HCT116 (cell line): Measurements from ENCODE around the gene CIRBP. TPM values are rescaled to one million over a fixed set of nuclear protein-coding genes. Genes with fewer than 3 reads are reported as not detected.

Experiments
- ATAC-seq: fragments of 200-7000 bp; cut with Tn5 transposase; 2 replicates; pipeline ENCODE4 v1.9.1; 2020; ENCODE audit warnings: mild to moderate bottlenecking, moderate library complexity
- BruUV-seq: library from RNA; stranded (reverse); fragments of 400-500 nt; replicated peaks from 2 replicates; lab custom pipeline; 2021; lab: Mats Ljungman, UMichigan
- CTCF ChIA-PET: fragments of 300-600 bp; sonication (Branson Sonifier 250); formaldehyde crosslinking; loops from one replicate; lab custom pipeline; 2021; ENCODE audit warnings: antibody characterized with exemption; lab: Charles Lee
- POLR2A ChIA-PET: fragments of 300-600, 350-600 bp; sonication (Branson Sonifier 250); formaldehyde crosslinking; loops from one replicate; lab custom pipeline; 2021; ENCODE audit warnings: antibody characterized with exemption; lab: Charles Lee
- RAD21 ChIA-PET, 2 experiments: fragments of 300-600 bp; sonication (Branson Sonifier 250); formaldehyde crosslinking; loops; one replicate each; lab custom pipeline; 2023; ENCODE audit warnings: low total read pairs in 2 of 2; ENCODE audit not compliant: uncharacterized antibody in 2 of 2, unreplicated experiment in 2 of 2, low non-redundant PET in 1 of 2; lab: Charles Lee
- DNase-seq: peaks from one replicate; pipeline ENCODE4 v3.0.0-alpha.2; 2010; ENCODE audit warnings: low read depth, low spot score
- H2AFZ ChIP-seq: fragments of 200-600 bp; shearing (Covaris generic), sonication (generic); 2 replicates; pipeline ENCODE4 v1.6.1; 2017; ENCODE audit warnings: low read depth, mixed run types, mixed read lengths, antibody characterized with exemption, low read length; ENCODE audit not compliant: poor library complexity, severe bottlenecking
- H3K27ac ChIP-seq: 2 replicates; pipeline ENCODE4 v1.5.1; 2012; ENCODE audit warnings: low read depth, low read length
- H3K27me3 ChIP-seq: fragments of 200-600 bp; sonication (generic); 2 replicates; pipeline ENCODE4 v1.6.1; 2016; ENCODE audit warnings: mixed run types, low read length, mixed read lengths; ENCODE audit not compliant: insufficient read depth
- H3K36me3 ChIP-seq, 2 experiments: fragments of 200-500 bp in 1 of 2; fragments of 200-600 bp in 1 of 2; sonication (Bioruptor generic) in 1 of 2; sonication (generic) in 1 of 2; 2 replicates each; pipeline versions ENCODE4 v1.5.1 to v1.6.1; 2014 to 2016; ENCODE audit warnings: low read length in 2 of 2, inconsistent platforms in 1 of 2, mixed read lengths in 1 of 2, mixed run types in 1 of 2; ENCODE audit not compliant: insufficient read depth in 2 of 2, control insufficient read depth in 1 of 2
- H3K4me1 ChIP-seq, 2 experiments: fragments of 200-600 bp in 1 of 2; sonication (generic) in 1 of 2; 2 replicates each; pipeline versions ENCODE4 v1.5.1 to v1.6.1; 2012 to 2017; ENCODE audit warnings: low read length in 2 of 2, inconsistent platforms in 1 of 2, mild to moderate bottlenecking in 1 of 2, mixed read lengths in 1 of 2, mixed run types in 1 of 2, moderate library complexity in 1 of 2; ENCODE audit not compliant: insufficient read depth in 2 of 2, control insufficient read depth in 1 of 2
- H3K4me2 ChIP-seq: fragments of 200-600 bp; sonication (generic); 2 replicates; pipeline ENCODE4 v1.6.1; 2017; ENCODE audit warnings: mixed run types, low read length, mixed read lengths
- H3K4me3 ChIP-seq, 2 experiments: fragments of 200-600 bp in 1 of 2; sonication (generic) in 1 of 2; replicated peaks in 1 of 2; 2 replicates each; pipeline ENCODE4 v1.5.1; 2011 to 2016; ENCODE audit warnings: low read length in 2 of 2, control low read depth in 1 of 2, low read depth in 1 of 2, mild to moderate bottlenecking in 1 of 2, mixed read lengths in 1 of 2, mixed run types in 1 of 2
- H3K79me2 ChIP-seq: fragments of 200-600 bp; sonication (generic); 2 replicates; pipeline ENCODE4 v1.6.1; 2017; ENCODE audit warnings: mild to moderate bottlenecking, mixed run types, low read length, moderate library complexity, mixed read lengths; ENCODE audit not compliant: insufficient read depth
- H3K9ac ChIP-seq: fragments of 200-600 bp; sonication (generic); 2 replicates; pipeline ENCODE4 v1.6.1; 2016; ENCODE audit warnings: low read length, mixed read lengths
- H3K9me2 ChIP-seq: fragments of 200-600 bp; sonication (generic), shearing (Covaris generic); 2 replicates; pipeline ENCODE4 v1.6.1; 2017; ENCODE audit warnings: mixed run types, mild to moderate bottlenecking, moderate library complexity; ENCODE audit not compliant: insufficient read depth
- H3K9me3 ChIP-seq, 2 experiments: fragments of 200-500 bp in 1 of 2; fragments of 200-600 bp in 1 of 2; sonication (Bioruptor generic) in 1 of 2; sonication (generic) in 1 of 2; 2 replicates each; pipeline ENCODE4 v1.6.1; 2014 to 2017; ENCODE audit warnings: low read length in 2 of 2, mixed read lengths in 2 of 2, inconsistent platforms in 1 of 2, low read depth in 1 of 2, mild to moderate bottlenecking in 1 of 2, mixed run types in 1 of 2, moderate library complexity in 1 of 2; ENCODE audit not compliant: control insufficient read depth in 1 of 2, insufficient read depth in 1 of 2
- H4K20me1 ChIP-seq: fragments of 200-600 bp; sonication (generic), shearing (Covaris generic); 2 replicates; pipeline ENCODE4 v1.6.1; 2017; ENCODE audit warnings: mixed run types, mild to moderate bottlenecking, moderate library complexity; ENCODE audit not compliant: insufficient read depth
- CBX3 ChIP-seq: IDR thresholded peaks from 2 replicates; pipeline ENCODE4 v1.6.1; 2012; ENCODE audit warnings: low read depth
- CEBPB ChIP-seq: IDR thresholded peaks from 2 replicates; pipeline ENCODE4 v1.6.1; 2012; ENCODE audit warnings: low read depth
- EGR1 ChIP-seq: IDR thresholded peaks from 2 replicates; pipeline ENCODE4 v1.6.1; 2012; ENCODE audit warnings: low read depth
- ELF1 ChIP-seq: IDR thresholded peaks from 2 replicates; pipeline ENCODE4 v1.6.1; 2012; ENCODE audit warnings: low read depth, borderline replicate concordance
- EZH2 ChIP-seq: fragments of 200-600 bp; sonication (generic); IDR thresholded peaks from 2 replicates; pipeline ENCODE4 v1.6.1; 2017; ENCODE audit warnings: antibody characterized with exemption, mixed run types
- EZH2phosphoT487 ChIP-seq: fragments of 200-600 bp; IDR thresholded peaks from 2 replicates; pipeline ENCODE4 v1.6.1; 2018; ENCODE audit warnings: antibody characterized with exemption, borderline replicate concordance
- FOSL1 ChIP-seq: IDR thresholded peaks from 2 replicates; pipeline ENCODE4 v1.6.1; 2012; ENCODE audit warnings: low read depth
- JUND ChIP-seq: IDR thresholded peaks from 2 replicates; pipeline ENCODE4 v1.6.1; 2012
- POLR2AphosphoS5 ChIP-seq: IDR thresholded peaks from 2 replicates; pipeline ENCODE4 v1.6.1; 2011; ENCODE audit warnings: mild to moderate bottlenecking, low read depth, low read length, moderate library complexity
- RAD21 ChIP-seq: IDR thresholded peaks from 2 replicates; pipeline ENCODE4 v1.6.1; 2012; ENCODE audit warnings: low read depth, mild to moderate bottlenecking
- SIN3A ChIP-seq: IDR thresholded peaks from 2 replicates; pipeline ENCODE4 v1.6.1; 2012; ENCODE audit warnings: low read depth
- SRF ChIP-seq: IDR thresholded peaks from 2 replicates; pipeline ENCODE4 v1.6.1; 2012; ENCODE audit warnings: low read depth
- TCF7L2 ChIP-seq: IDR thresholded peaks from 2 replicates; pipeline ENCODE4 v1.7.0; 2011; ENCODE audit warnings: borderline replicate concordance, inconsistent platforms; ENCODE audit not compliant: insufficient read depth, insufficient read length; ENCODE audit errors: extremely low read depth
- YY1 ChIP-seq: IDR thresholded peaks from 2 replicates; pipeline ENCODE4 v1.6.1; 2011; ENCODE audit warnings: low read length, low read depth, moderate library complexity, mild to moderate bottlenecking; ENCODE audit not compliant: insufficient replicate concordance; ENCODE audit errors: extremely low read depth
- ZNF274 ChIP-seq: fragments of 200-500 bp; sonication (Bioruptor generic); IDR thresholded peaks from 2 replicates; pipeline ENCODE4 v1.6.1; 2014; ENCODE audit warnings: mild to moderate bottlenecking, low read depth, low read length, inconsistent platforms
- intact Hi-C: fragments of 100-400 bp; cut with micrococcal nuclease; formaldehyde crosslinking; loops from 2 replicates; pipeline ENCODE4 v1.10.0; 2022
- total RNA-seq: library from RNA; stranded (reverse); gene quantifications from one replicate; pipeline ENCODE4 v1.2.1, GENCODE V29; 2021; ENCODE audit not compliant: unreplicated experiment
- TF ChIP-seq, protein P1 (sequence below), 3 experiments: fragments of 200-600 bp in 1 of 3; sonication (generic) in 1 of 3; IDR thresholded peaks in 2 of 3; conservative IDR thresholded peaks in 1 of 3; 2 replicates each; pipeline ENCODE4 v1.5.1; 2012 to 2017; ENCODE audit warnings: low read depth in 2 of 3, low read length in 2 of 3, antibody characterized with exemption in 1 of 3, borderline replicate concordance in 1 of 3, control low read depth in 1 of 3, mild to moderate bottlenecking in 1 of 3, mixed read lengths in 1 of 3, mixed run types in 1 of 3, moderate library complexity in 1 of 3; ENCODE audit not compliant: insufficient read depth in 1 of 3
- TF ChIP-seq, protein P2 (sequence below): IDR thresholded peaks from 2 replicates; pipeline ENCODE4 v1.6.1; 2012
- TF ChIP-seq, protein P3 (sequence below): IDR thresholded peaks from 2 replicates; pipeline ENCODE4 v1.6.1; 2012
- TF ChIP-seq, protein P4 (sequence below): IDR thresholded peaks from 2 replicates; pipeline ENCODE4 v1.6.1; 2011; ENCODE audit warnings: mild to moderate bottlenecking, low read length, moderate library complexity; ENCODE audit not compliant: insufficient replicate concordance; ENCODE audit errors: extremely low read depth

Gene CIRBP
- total RNA-seq, 1 experiment from 2014 or later: 276 TPM

DNA sequence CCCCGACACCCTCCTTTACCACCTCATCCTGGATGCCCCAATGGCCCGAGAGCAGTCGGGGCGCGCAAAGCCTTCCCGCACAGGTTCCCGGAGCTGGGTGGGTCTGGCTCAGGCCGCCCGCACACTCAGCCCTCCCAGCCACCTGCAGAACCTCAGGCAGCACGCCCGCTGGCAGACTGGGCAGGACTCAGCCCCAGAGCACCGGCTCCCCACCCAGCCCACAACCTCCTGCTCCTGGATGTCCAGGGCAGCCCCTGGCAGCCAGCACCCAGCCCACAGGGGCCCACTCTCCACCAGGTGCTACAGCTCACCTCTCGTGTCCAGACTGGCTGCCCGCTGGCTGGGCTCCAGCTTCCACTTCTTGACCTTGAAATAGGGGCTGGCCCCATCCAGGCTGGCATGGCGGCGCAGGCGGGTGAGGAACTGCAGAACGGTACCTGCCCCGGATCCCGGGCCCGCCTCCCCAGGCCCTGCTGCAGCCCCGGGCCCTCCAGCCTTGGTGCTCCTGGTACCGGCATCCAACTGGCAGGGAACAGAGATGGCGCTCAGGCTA is 35.9 kb upstream of the CIRBP start (continued):
- TF ChIP-seq, protein P1, sequence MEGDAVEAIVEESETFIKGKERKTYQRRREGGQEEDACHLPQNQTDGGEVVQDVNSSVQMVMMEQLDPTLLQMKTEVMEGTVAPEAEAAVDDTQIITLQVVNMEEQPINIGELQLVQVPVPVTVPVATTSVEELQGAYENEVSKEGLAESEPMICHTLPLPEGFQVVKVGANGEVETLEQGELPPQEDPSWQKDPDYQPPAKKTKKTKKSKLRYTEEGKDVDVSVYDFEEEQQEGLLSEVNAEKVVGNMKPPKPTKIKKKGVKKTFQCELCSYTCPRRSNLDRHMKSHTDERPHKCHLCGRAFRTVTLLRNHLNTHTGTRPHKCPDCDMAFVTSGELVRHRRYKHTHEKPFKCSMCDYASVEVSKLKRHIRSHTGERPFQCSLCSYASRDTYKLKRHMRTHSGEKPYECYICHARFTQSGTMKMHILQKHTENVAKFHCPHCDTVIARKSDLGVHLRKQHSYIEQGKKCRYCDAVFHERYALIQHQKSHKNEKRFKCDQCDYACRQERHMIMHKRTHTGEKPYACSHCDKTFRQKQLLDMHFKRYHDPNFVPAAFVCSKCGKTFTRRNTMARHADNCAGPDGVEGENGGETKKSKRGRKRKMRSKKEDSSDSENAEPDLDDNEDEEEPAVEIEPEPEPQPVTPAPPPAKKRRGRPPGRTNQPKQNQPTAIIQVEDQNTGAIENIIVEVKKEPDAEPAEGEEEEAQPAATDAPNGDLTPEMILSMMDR (IDR thresholded peaks at IDR 0.05 in 2 of 3, conservative IDR thresholded peaks at IDR 0.05 in 1 of 3; ENCODE audit: borderline replicate concordance in 1 of 3, insufficient read depth in 1 of 3, low read depth in 2 of 3, low read length in 2 of 3): no peak
- TF ChIP-seq EZH2phosphoT487: no peak
- no peak for TF ChIP-seq FOSL1
- TF ChIP-seq, protein P2, sequence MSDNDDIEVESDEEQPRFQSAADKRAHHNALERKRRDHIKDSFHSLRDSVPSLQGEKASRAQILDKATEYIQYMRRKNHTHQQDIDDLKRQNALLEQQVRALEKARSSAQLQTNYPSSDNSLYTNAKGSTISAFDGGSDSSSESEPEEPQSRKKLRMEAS: no peak
- no peak for TF ChIP-seq SIN3A
- no peak for TF ChIP-seq ELF1
- TF ChIP-seq YY1: no peak
- no peak for TF ChIP-seq CBX3
- no peak for TF ChIP-seq CEBPB

DNA sequence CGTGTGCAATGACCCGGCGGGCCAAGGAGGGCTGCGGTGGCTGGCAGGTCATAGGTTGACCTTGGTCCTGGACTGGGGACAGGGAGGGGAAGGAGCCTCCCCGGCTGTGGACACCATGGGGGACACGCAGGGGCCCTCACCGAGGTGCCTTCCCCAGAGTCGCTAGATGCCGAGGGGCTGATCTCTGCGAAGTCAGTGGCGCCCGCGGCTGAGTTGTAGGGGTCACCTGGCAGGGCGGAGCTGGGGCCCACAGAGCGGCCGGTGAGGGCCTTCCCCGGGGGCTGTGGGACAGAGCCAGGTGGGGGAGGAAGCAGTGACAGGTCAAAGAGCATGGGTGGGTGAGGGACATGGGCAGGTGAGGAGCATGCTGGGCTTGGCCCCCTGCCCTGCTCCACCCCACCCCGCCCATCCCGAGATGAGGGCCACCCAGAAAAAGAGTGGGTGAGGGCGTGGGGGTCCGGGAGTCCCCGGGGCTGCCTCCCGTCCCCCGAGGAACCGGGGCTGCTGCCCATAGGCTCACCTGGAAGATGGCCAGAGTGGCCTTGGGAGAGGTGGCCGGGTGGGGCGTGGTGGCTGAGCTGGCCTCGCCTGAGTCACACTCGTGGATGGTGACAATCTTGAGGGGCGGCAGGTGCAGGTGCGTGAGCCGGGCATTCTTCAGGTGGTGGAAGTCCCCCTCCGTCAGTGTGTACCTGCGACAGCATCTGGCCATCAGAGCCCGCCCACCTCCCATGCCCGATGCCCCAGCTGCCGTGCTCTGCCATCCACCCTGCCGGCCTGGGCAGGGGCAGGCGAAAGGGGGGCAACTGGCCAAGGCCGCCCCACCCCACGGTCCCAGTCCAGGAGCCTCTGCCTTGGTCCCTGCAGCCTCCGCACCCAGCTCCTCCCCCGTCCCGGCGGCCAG is 34.8 kb upstream of the CIRBP start:
- H3K4me2 ChIP-seq: no peak overlapping the region
- ChIA-PET POLR2A (no interaction called here), CTCF (no interaction called here), RAD21 (no interaction called here)
- no peaks in the 10 kb centered on the region for H3K27me3 ChIP-seq
- no peak overlapping the region for H3K4me3 ChIP-seq
- ATAC-seq (no peak), DNase-seq (no peak)
- no peaks in the 10 kb centered on the region for H3K9me2 ChIP-seq
- H3K4me1 ChIP-seq: peaks cover 18 to 42% of the 10 kb centered on the region in 2 experiments
- H4K20me1 ChIP-seq: no peaks in the 10 kb centered on the region
- H3K9ac ChIP-seq: no peak overlapping the region
- no peaks in the 10 kb centered on the region for H3K9me3 ChIP-seq
- peaks cover 3 to 16% of the 10 kb centered on the region in 2 experiments; a peak in 3 of 4 replicates for H3K36me3 ChIP-seq
- no peak overlapping the region for H2AFZ ChIP-seq
- TF ChIP-seq, protein P3, sequence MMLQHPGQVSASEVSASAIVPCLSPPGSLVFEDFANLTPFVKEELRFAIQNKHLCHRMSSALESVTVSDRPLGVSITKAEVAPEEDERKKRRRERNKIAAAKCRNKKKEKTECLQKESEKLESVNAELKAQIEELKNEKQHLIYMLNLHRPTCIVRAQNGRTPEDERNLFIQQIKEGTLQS: no peak
- no peak for TF ChIP-seq POLR2AphosphoS5
- no peak for TF ChIP-seq CBX3
- TF ChIP-seq ZNF274: no peak
- no peak for TF ChIP-seq TCF7L2
- no peak for TF ChIP-seq FOSL1
- no peak for TF ChIP-seq ELF1
- TF ChIP-seq, protein P4, sequence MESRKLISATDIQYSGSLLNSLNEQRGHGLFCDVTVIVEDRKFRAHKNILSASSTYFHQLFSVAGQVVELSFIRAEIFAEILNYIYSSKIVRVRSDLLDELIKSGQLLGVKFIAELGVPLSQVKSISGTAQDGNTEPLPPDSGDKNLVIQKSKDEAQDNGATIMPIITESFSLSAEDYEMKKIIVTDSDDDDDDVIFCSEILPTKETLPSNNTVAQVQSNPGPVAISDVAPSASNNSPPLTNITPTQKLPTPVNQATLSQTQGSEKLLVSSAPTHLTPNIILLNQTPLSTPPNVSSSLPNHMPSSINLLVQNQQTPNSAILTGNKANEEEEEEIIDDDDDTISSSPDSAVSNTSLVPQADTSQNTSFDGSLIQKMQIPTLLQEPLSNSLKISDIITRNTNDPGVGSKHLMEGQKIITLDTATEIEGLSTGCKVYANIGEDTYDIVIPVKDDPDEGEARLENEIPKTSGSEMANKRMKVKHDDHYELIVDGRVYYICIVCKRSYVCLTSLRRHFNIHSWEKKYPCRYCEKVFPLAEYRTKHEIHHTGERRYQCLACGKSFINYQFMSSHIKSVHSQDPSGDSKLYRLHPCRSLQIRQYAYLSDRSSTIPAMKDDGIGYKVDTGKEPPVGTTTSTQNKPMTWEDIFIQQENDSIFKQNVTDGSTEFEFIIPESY: no peak
- no peak for TF ChIP-seq JUND
- no peak for TF ChIP-seq CEBPB
- TF ChIP-seq SRF: no peak
- no peak for TF ChIP-seq RAD21
- no peak for TF ChIP-seq EZH2
- TF ChIP-seq SIN3A: no peak
- no peak for TF ChIP-seq EGR1
- peaks cover 22% of the 10 kb centered on the region; the same call in 1 of the 2 replicates for H3K79me2 ChIP-seq
- intact Hi-C loops: no loop called here
- no TSS peak for BruUV-seq
- H3K27ac ChIP-seq: no peak overlapping the region
